A673 (cell line): ENCODE data around the gene CTXND1.

Experiments used
- EZH2 ChIP-seq: fragments of 200-600 bp; sonication (generic); IDR thresholded peaks from 2 replicates; pipeline ENCODE4 v1.6.1; 2017; ENCODE audit warnings: borderline replicate concordance, low read depth, mild to moderate bottlenecking, mixed read lengths, antibody characterized with exemption, low read length; ENCODE audit not compliant: poor library complexity, severe bottlenecking
- TF ChIP-seq, protein P1 (sequence below): fragments of 300-800, 200-600 bp; sonication (generic); conservative IDR thresholded peaks from 2 replicates; pipeline ENCODE4 v1.5.1; 2017; ENCODE audit warnings: low read depth, mild to moderate bottlenecking, antibody characterized with exemption, low read length, moderate library complexity, mixed read lengths

DNA sequence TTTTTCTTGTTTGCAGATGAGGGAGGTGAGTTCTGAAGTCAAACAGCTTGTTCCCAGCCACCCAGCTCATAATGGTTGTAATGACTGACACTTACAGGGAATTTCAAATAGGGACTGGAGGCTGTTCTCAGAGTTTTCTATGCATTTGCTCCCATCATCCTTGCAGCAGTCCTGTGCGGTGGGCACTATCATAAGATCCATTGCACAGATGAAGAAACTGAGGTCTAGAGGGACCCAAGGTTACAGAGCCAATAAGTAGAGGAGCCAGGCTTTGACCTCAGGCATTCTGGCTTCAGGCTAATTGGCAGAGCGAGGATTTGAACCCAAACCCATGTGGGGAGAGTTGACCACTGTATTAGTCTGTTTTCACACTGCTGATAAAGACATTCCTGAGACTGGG, 66.9 kb downstream of the CTXND1 start:
- TF ChIP-seq, protein P1, sequence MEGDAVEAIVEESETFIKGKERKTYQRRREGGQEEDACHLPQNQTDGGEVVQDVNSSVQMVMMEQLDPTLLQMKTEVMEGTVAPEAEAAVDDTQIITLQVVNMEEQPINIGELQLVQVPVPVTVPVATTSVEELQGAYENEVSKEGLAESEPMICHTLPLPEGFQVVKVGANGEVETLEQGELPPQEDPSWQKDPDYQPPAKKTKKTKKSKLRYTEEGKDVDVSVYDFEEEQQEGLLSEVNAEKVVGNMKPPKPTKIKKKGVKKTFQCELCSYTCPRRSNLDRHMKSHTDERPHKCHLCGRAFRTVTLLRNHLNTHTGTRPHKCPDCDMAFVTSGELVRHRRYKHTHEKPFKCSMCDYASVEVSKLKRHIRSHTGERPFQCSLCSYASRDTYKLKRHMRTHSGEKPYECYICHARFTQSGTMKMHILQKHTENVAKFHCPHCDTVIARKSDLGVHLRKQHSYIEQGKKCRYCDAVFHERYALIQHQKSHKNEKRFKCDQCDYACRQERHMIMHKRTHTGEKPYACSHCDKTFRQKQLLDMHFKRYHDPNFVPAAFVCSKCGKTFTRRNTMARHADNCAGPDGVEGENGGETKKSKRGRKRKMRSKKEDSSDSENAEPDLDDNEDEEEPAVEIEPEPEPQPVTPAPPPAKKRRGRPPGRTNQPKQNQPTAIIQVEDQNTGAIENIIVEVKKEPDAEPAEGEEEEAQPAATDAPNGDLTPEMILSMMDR, result no peak
- TF ChIP-seq EZH2, result no peak
